Neural cell (in vitro differentiated cells): ENCODE data around the gene YIPF1. TPM values are rescaled to one million over a fixed set of nuclear protein-coding genes. Genes with fewer than 3 reads are reported as not detected.

Experiments
- H2AFZ ChIP-seq: fragments of 200-600, 300-800 bp; sonication (generic), shearing (Covaris generic); 2 replicates; pipeline ENCODE4 v1.6.0; 2014; ENCODE audit warnings: low read depth, mild to moderate bottlenecking, antibody characterized with exemption, low read length, moderate library complexity
- H3F3A ChIP-seq: fragments of 200-600 bp; shearing (Covaris generic); 2 replicates; pipeline ENCODE4 v1.6.1; 2016; ENCODE audit warnings: mild to moderate bottlenecking, moderate library complexity, mixed read lengths, antibody characterized with exemption, low read length; ENCODE audit not compliant: insufficient read depth, poor library complexity, severe bottlenecking
- H3K27ac ChIP-seq: fragments of 200-600, 300-800 bp; sonication (generic), shearing (Covaris generic); 2 replicates; pipeline ENCODE4 v1.5.1; 2014; ENCODE audit warnings: mild to moderate bottlenecking, low read length, moderate library complexity
- H3K27me3 ChIP-seq: fragments of 300-800, 200-600 bp; sonication (generic), shearing (Covaris generic); 2 replicates; pipeline ENCODE4 v1.6.0; 2014; ENCODE audit warnings: mild to moderate bottlenecking, low read depth, low read length, moderate library complexity; ENCODE audit not compliant: insufficient read depth
- H3K36me3 ChIP-seq: fragments of 300-800, 200-600 bp; sonication (generic), shearing (Covaris generic); 2 replicates; pipeline ENCODE4 v1.5.1; 2014; ENCODE audit warnings: mild to moderate bottlenecking, antibody characterized with exemption, low read length, moderate library complexity; ENCODE audit not compliant: insufficient read depth
- H3K4me2 ChIP-seq: fragments of 300-800, 200-600 bp; sonication (generic), shearing (Covaris generic); 2 replicates; pipeline ENCODE4 v1.6.0; 2014; ENCODE audit warnings: mild to moderate bottlenecking, low read length
- H3K4me3 ChIP-seq: fragments of 300-800, 200-600 bp; sonication (generic), shearing (Covaris generic); 2 replicates; pipeline ENCODE4 v1.5.1; 2014; ENCODE audit warnings: mild to moderate bottlenecking, low read length, moderate library complexity
- H3K79me2 ChIP-seq: fragments of 200-600 bp; shearing (Covaris generic); replicated peaks from 2 replicates; pipeline ENCODE4 v1.6.0; 2014; ENCODE audit warnings: mild to moderate bottlenecking, low read length, moderate library complexity; ENCODE audit not compliant: insufficient read depth
- H3K9ac ChIP-seq: fragments of 300-800, 200-600 bp; sonication (generic), shearing (Covaris generic); 2 replicates; pipeline ENCODE4 v1.6.1; 2016; ENCODE audit warnings: mild to moderate bottlenecking, low read length, mixed read lengths
- H3K9me2 ChIP-seq: fragments of 200-600 bp; shearing (Covaris generic); 2 replicates; pipeline ENCODE4 v1.6.1; 2016; ENCODE audit warnings: mild to moderate bottlenecking, low read length, mixed read lengths; ENCODE audit not compliant: insufficient read depth
- H3K9me3 ChIP-seq: fragments of 200-600, 300-800 bp; sonication (generic), shearing (Covaris generic); 2 replicates; pipeline ENCODE4 v1.6.1; 2016; ENCODE audit warnings: mild to moderate bottlenecking, mixed run types, low read length, moderate library complexity, mixed read lengths
- H4K20me1 ChIP-seq: fragments of 200-600 bp; shearing (Covaris generic); 2 replicates; pipeline ENCODE4 v1.6.1; 2016; ENCODE audit warnings: mild to moderate bottlenecking, mixed run types; ENCODE audit not compliant: insufficient read depth
- EP300 ChIP-seq: fragments of 450-650 bp; conservative IDR thresholded peaks from 2 replicates; pipeline ENCODE4 v1.6.1; 2014; ENCODE audit warnings: antibody characterized with exemption, mild to moderate bottlenecking, moderate library complexity; ENCODE audit not compliant: poor library complexity, severe bottlenecking
- EZH2 ChIP-seq: fragments of 200-600, 300-800 bp; shearing (Covaris generic), sonication (generic); IDR thresholded peaks from 2 replicates; pipeline ENCODE4 v1.6.1; 2014; ENCODE audit warnings: antibody characterized with exemption, low read length, borderline replicate concordance, mild to moderate bottlenecking; ENCODE audit not compliant: insufficient read depth, poor library complexity, severe bottlenecking
- MXI1 ChIP-seq: fragments of 450-650 bp; conservative IDR thresholded peaks from 2 replicates; pipeline ENCODE4 v1.6.1; 2014; ENCODE audit warnings: antibody characterized with exemption, mild to moderate bottlenecking; ENCODE audit not compliant: poor library complexity, severe bottlenecking
- POLR2AphosphoS5 ChIP-seq: IDR thresholded peaks from 2 replicates; pipeline ENCODE4 v1.6.1; 2012
- RAD21 ChIP-seq: fragments of 450-650 bp; conservative IDR thresholded peaks from 2 replicates; pipeline ENCODE4 v1.6.1; 2014; ENCODE audit warnings: antibody characterized with exemption, mild to moderate bottlenecking, moderate library complexity
- SMC3 ChIP-seq: fragments of 450-650 bp; conservative IDR thresholded peaks from 2 replicates; pipeline ENCODE4 v1.6.1; 2014; ENCODE audit warnings: antibody characterized with exemption, mild to moderate bottlenecking, moderate library complexity; ENCODE audit not compliant: poor library complexity
- TAF1 ChIP-seq: IDR thresholded peaks from 2 replicates; pipeline ENCODE4 v1.6.1; 2012; ENCODE audit warnings: low read depth
- polyA plus RNA-seq: library from polyadenylated mRNA; depleted of rRNA; stranded (reverse); fragments of >200 nt; gene quantifications from 2 replicates; pipeline ENCODE4 v1.2.3, GENCODE V29; 2014
- TF ChIP-seq, protein P1 (sequence below): IDR thresholded peaks from 2 replicates; pipeline ENCODE4 v1.6.1; 2012; ENCODE audit warnings: borderline replicate concordance
- TF ChIP-seq, protein P2 (sequence below): fragments of 450-650 bp; IDR thresholded peaks from 2 replicates; pipeline ENCODE4 v1.5.1; 2014; ENCODE audit warnings: antibody characterized with exemption, mild to moderate bottlenecking, moderate library complexity; ENCODE audit not compliant: poor library complexity, severe bottlenecking

YIPF1 gene
- polyA plus RNA-seq, 1 donor from 2014 or later: 45.0 TPM

DNA sequence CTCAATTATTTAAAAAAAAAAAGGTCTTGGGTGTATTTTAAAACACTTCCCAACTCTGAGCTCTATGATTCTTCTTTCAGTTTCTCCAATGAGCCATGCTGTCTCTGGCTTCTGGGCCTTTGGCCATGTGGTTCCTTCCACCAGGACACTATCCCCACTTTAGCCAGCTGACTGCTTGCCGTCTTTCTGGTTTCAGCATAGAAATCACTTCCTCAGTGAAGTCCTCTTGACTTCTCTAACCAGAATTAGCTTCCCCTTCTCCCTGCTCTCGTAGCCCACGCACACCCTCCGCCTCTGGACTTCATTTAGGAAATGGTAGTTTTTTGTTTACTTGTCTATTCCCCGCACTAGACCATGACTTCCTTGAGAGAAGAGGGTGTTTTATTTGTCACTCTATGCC lies 3.3 kb upstream of the YIPF1 start:
- Histone ChIP-seq H3F3A (no peaks in the 10 kb centered on the region), H3K79me2 (no peaks in the 10 kb centered on the region), H2AFZ (no peak overlapping the region), H3K36me3 (no peaks in the 10 kb centered on the region), H3K9ac (no peak overlapping the region), H3K27ac (no peak overlapping the region), H3K4me2 (no peak overlapping the region), H3K9me2 (no peaks in the 10 kb centered on the region), H4K20me1 (no peaks in the 10 kb centered on the region), H3K4me3 (no peak overlapping the region), H3K27me3 (no peaks in the 10 kb centered on the region), H3K9me3 (no peaks in the 10 kb centered on the region)
- TF ChIP-seq EZH2: no peak
- TF ChIP-seq POLR2AphosphoS5: no peak
- TF ChIP-seq SMC3: no peak
- TF ChIP-seq MXI1: no peak
- TF ChIP-seq RAD21: no peak
- TF ChIP-seq, protein P1, sequence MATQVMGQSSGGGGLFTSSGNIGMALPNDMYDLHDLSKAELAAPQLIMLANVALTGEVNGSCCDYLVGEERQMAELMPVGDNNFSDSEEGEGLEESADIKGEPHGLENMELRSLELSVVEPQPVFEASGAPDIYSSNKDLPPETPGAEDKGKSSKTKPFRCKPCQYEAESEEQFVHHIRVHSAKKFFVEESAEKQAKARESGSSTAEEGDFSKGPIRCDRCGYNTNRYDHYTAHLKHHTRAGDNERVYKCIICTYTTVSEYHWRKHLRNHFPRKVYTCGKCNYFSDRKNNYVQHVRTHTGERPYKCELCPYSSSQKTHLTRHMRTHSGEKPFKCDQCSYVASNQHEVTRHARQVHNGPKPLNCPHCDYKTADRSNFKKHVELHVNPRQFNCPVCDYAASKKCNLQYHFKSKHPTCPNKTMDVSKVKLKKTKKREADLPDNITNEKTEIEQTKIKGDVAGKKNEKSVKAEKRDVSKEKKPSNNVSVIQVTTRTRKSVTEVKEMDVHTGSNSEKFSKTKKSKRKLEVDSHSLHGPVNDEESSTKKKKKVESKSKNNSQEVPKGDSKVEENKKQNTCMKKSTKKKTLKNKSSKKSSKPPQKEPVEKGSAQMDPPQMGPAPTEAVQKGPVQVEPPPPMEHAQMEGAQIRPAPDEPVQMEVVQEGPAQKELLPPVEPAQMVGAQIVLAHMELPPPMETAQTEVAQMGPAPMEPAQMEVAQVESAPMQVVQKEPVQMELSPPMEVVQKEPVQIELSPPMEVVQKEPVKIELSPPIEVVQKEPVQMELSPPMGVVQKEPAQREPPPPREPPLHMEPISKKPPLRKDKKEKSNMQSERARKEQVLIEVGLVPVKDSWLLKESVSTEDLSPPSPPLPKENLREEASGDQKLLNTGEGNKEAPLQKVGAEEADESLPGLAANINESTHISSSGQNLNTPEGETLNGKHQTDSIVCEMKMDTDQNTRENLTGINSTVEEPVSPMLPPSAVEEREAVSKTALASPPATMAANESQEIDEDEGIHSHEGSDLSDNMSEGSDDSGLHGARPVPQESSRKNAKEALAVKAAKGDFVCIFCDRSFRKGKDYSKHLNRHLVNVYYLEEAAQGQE: no peak
- TF ChIP-seq, protein P2, sequence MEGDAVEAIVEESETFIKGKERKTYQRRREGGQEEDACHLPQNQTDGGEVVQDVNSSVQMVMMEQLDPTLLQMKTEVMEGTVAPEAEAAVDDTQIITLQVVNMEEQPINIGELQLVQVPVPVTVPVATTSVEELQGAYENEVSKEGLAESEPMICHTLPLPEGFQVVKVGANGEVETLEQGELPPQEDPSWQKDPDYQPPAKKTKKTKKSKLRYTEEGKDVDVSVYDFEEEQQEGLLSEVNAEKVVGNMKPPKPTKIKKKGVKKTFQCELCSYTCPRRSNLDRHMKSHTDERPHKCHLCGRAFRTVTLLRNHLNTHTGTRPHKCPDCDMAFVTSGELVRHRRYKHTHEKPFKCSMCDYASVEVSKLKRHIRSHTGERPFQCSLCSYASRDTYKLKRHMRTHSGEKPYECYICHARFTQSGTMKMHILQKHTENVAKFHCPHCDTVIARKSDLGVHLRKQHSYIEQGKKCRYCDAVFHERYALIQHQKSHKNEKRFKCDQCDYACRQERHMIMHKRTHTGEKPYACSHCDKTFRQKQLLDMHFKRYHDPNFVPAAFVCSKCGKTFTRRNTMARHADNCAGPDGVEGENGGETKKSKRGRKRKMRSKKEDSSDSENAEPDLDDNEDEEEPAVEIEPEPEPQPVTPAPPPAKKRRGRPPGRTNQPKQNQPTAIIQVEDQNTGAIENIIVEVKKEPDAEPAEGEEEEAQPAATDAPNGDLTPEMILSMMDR: no peak
- TF ChIP-seq EP300: no peak
- TF ChIP-seq TAF1: no peak

DNA sequence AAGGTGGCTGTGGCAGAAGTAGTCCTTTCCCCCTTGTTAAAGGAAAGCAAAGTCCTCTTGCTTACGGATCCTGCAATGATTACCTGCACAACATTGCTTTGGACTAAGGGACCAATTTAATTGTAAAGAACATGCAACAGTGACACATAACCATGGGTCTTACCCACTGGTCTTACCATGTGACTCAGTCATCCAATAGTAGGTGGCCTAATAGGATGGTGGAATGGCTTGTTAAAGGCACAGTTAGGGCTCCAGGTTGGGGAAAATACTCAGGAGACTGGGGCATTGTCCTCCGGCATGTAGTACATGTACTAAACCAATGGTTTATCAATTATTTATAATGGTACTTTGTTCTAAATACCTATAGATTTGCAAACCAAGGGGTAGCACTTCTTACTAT lies 2.1 kb upstream of the YIPF1 start:
- Histone ChIP-seq H4K20me1 (no peaks in the 10 kb centered on the region), H3K9ac (no peak overlapping the region), H3K9me2 (no peaks in the 10 kb centered on the region), H3K4me3 (no peak overlapping the region), H3F3A (no peaks in the 10 kb centered on the region), H3K36me3 (no peaks in the 10 kb centered on the region), H3K27ac (no peak overlapping the region), H3K9me3 (no peaks in the 10 kb centered on the region), H2AFZ (no peak overlapping the region), H3K4me2 (no peak overlapping the region), H3K27me3 (no peaks in the 10 kb centered on the region), H3K79me2 (no peaks in the 10 kb centered on the region)
- TF ChIP-seq, protein P1: no peak
- TF ChIP-seq, protein P2: no peak
- TF ChIP-seq MXI1 (no peak), TAF1 (no peak), EZH2 (no peak), RAD21 (no peak), EP300 (no peak)
